ENCODE data around the gene C4BPA. TPM values are rescaled to one million over a fixed set of nuclear protein-coding genes. Genes with fewer than 3 reads are reported as not detected.
A peak's percentile ranks its signal among the peaks of the same experiment; 100 is the strongest.

Gene C4BPA
- total RNA-seq, 2 experiments from 2014 or later = not detected

DNA sequence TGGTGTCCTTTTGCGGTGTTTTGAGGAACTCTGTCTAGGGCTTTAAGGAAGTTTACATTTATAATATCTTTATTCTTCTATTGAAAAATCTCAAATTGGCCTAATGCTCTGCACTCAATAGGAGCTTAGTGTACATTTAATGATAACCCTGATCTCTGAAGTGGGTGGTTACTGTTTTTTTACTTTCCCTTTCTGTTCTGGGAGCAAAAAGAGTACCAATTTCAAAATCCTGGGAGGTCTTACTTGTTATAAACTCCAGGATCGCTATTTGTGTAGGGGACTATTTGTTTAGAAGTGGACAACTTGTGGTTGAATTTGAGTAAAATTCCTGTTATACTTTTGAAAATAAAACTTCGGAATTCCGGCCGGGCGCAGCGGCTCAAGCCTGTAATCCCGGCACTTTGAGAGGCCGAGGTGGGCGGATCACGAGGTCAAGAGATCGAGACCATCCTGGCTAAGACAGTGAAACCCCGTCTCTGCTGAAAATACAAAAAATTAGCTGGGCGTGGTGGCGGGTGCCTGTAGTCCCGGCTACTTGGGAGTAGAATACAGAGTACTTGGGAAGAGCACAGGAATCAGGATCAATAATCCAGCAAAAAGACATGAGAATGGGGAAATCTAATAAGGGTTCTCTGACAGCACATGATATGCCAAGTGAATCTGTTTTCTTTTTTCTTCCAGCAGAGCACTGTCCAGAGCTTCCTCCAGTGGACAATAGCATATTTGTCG lies 14.2 kb upstream of the C4BPA start:
- intact Hi-C loops (cut with DNase I, micrococcal nuclease) = no loop called here
- Mint-ChIP-seq H3K4me3 (peak overlapping the region; percentile 54), H3K27ac (peak overlapping the region; percentile 48), H3K27me3 (no peaks in the 10 kb centered on the region), H3K9me3 (ENCODE audit: low read depth) (no peaks in the 10 kb centered on the region), H3K36me3 (ENCODE audit: low read depth) (no peaks in the 10 kb centered on the region), H3K4me1 (peaks cover 19% of the 10 kb centered on the region)
- peak; percentile 52 for ATAC-seq
- CTCF ChIA-PET = interaction anchor here (0.7 to 2.3 kb wide), 6 partner anchors 8 to 410 kb away, joined by 3 to 9 read pairs (median 4); no protein-coding TSS in a partner anchor
- DNase-seq = no peak
- POLR2A ChIA-PET = interaction anchor here (0.6 to 0.7 kb wide), 2 partner anchors 269 to 359 kb away, joined by 3 to 9 read pairs; no protein-coding TSS in a partner anchor

- H3K9me3 Mint-ChIP-seq (ENCODE audit: low read depth) = no peaks in the 10 kb centered on the region
- intact Hi-C loops (cut with DNase I, micrococcal nuclease) = no loop called here
- peaks cover 13% of the 10 kb centered on the region for H3K4me1 Mint-ChIP-seq
- H3K36me3 Mint-ChIP-seq (ENCODE audit: low read depth) = no peaks in the 10 kb centered on the region
- CTCF ChIA-PET = interaction anchor here (1.1 kb wide), 1 partner anchor 11 kb away, joined by 3 read pairs; no protein-coding TSS in a partner anchor
- DNase-seq (no peak), ATAC-seq (no peak)
- no peak overlapping the region for H3K4me3 Mint-ChIP-seq
- POLR2A ChIA-PET = no interaction called here
- peaks cover 2% of the 10 kb centered on the region for H3K27me3 Mint-ChIP-seq
- no peak overlapping the region for H3K27ac Mint-ChIP-seq
Observed at GRCh38 chr1:207091200-207091908, 12.7 kb upstream of the C4BPA start.

- no peaks in the 10 kb centered on the region for H3K9me3 Mint-ChIP-seq (ENCODE audit: low read depth)
- intact Hi-C loops (cut with DNase I, micrococcal nuclease) = no loop called here
- H3K36me3 Mint-ChIP-seq (ENCODE audit: low read depth) = no peaks in the 10 kb centered on the region
- peaks cover 2% of the 10 kb centered on the region for H3K27me3 Mint-ChIP-seq
- ChIA-PET CTCF (interaction anchor here (0.5 to 1.2 kb wide), 6 partner anchors 11 to 121 kb away, joined by 3 to 5 read pairs (median 3); no protein-coding TSS in a partner anchor), POLR2A (interaction anchor here (0.7 kb wide), 1 partner anchor 254 kb away, joined by 3 read pairs; no protein-coding TSS in a partner anchor)
- no peak for ATAC-seq
- H3K27ac Mint-ChIP-seq = no peak overlapping the region
- H3K4me3 Mint-ChIP-seq = no peak overlapping the region
- no peak for DNase-seq
- H3K4me1 Mint-ChIP-seq = peaks cover 19% of the 10 kb centered on the region
Observed at GRCh38 chr1:207093944-207094343, 10.1 kb upstream of the C4BPA start.

DNA sequence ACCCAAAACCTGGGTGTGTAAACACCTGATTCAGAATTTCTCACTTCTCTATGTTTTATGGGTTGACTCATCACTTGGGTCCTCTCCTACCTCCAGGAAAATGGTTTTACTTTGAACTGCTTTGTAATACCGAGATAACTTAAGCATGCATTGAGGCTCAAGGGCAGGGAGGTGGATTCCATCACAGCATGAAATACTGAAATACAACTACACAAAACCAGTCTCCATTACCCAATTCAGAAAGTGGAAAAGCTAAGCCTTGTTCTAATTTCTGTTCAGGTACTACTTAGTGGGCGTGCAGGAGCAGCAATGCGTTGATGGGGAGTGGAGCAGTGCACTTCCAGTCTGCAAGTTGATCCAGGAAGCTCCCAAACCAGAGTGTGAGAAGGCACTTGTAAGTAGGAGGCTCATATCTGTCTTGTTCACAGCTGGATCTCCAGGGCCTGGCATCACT lies 6.1 kb upstream of the C4BPA start:
- CTCF ChIA-PET = interaction anchor here (0.7 to 3.4 kb wide), 5 partner anchors 9 to 307 kb away, joined by 3 to 18 read pairs (median 3); no protein-coding TSS in a partner anchor
- H3K4me3 Mint-ChIP-seq = no peak overlapping the region

DNA sequence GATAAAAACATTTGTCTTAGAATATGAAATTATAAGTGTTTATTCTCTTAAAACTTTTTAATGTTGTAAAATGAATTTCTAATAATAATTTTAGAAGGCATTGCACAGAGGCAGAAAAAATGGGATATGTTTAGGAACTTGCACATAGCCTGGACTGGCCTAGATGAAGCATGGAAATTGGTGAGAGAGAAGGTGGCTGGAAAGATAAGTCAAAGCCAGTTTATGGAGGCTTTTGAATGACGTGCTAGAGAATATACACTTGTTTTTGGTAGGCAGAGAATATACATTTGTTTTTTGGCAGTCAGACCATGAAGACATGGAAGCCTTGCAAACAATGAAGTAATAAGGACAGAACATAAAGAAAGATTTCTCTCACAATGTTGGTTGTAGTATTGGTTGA lies 2.3 kb upstream of the C4BPA start:
- peaks cover 14% of the 10 kb centered on the region for H3K4me1 Mint-ChIP-seq
- CTCF ChIA-PET = no interaction called here
- ATAC-seq = no peak
- no peak overlapping the region for H3K4me3 Mint-ChIP-seq
- H3K36me3 Mint-ChIP-seq (ENCODE audit: low read depth) = peaks cover 4% of the 10 kb centered on the region
- peaks cover 18% of the 10 kb centered on the region for H3K27me3 Mint-ChIP-seq
- POLR2A ChIA-PET = no interaction called here
- no peak overlapping the region for H3K27ac Mint-ChIP-seq
- intact Hi-C loops (cut with DNase I, micrococcal nuclease) = no loop called here
- no peaks in the 10 kb centered on the region for H3K9me3 Mint-ChIP-seq (ENCODE audit: low read depth)
- no peak for DNase-seq

More for the DNA sequence above, 6.1 kb upstream of the C4BPA start:
- H3K36me3 Mint-ChIP-seq (ENCODE audit: low read depth) = peaks cover 4% of the 10 kb centered on the region
- intact Hi-C loops (cut with DNase I, micrococcal nuclease) = loop anchor here (1.0 to 5.0 kb wide), 6 partner anchors 223 to 314 kb away; partner anchors contain the start of gene CD55 (in 2 of the 2)
- peaks cover 14% of the 10 kb centered on the region for H3K4me1 Mint-ChIP-seq
- DNase-seq = peak; percentile 69
- no peaks in the 10 kb centered on the region for H3K9me3 Mint-ChIP-seq (ENCODE audit: low read depth)
- peaks cover 13% of the 10 kb centered on the region for H3K27me3 Mint-ChIP-seq
- peak; percentile 99 for ATAC-seq
- H3K27ac Mint-ChIP-seq = peak overlapping the region; percentile 79
- POLR2A ChIA-PET = interaction anchor here (0.6 to 1.1 kb wide), 6 partner anchors 17 to 402 kb away, joined by 3 to 5 read pairs (median 3); partner anchors contain the start of gene CD55

- ChIA-PET CTCF (no interaction called here), POLR2A (no interaction called here)
- H3K4me1 Mint-ChIP-seq = peaks cover 14% of the 10 kb centered on the region
- intact Hi-C loops (cut with DNase I, micrococcal nuclease) = no loop called here
- DNase-seq (no peak), ATAC-seq (no peak)
- no peak overlapping the region for H3K27ac Mint-ChIP-seq
- H3K9me3 Mint-ChIP-seq (ENCODE audit: low read depth) = no peaks in the 10 kb centered on the region
- H3K36me3 Mint-ChIP-seq (ENCODE audit: low read depth) = peaks cover 4% of the 10 kb centered on the region
- peaks cover 20% of the 10 kb centered on the region for H3K27me3 Mint-ChIP-seq
- no peak overlapping the region for H3K4me3 Mint-ChIP-seq
Observed at GRCh38 chr1:207102146-207102545, 1.9 kb upstream of the C4BPA start.

DNA sequence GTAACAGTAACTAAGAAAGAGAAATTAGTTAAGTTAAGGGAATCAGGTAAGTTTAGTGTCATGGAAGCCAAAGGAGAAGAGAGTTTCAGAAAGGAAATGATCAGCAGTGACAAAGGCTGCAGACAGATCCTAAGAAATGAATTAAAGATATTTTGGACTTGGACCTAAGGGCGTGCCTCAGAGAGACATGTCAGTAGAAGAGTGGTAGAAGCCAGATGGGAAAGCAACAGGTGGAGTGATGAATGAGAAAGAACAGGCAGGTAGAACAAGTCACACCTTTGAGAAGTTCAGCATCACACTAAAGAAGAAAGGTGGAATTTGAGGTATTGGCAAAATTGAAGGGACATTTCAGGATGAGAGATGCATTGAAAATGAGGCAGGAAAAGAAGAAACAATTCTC lies 1.4 kb upstream of the C4BPA start:
- CTCF ChIA-PET = no interaction called here
- Mint-ChIP-seq H3K27ac (no peak overlapping the region), H3K27me3 (peaks cover 21% of the 10 kb centered on the region), H3K4me1 (peaks cover 12% of the 10 kb centered on the region), H3K4me3 (no peak overlapping the region), H3K36me3 (ENCODE audit: low read depth) (peaks cover 4% of the 10 kb centered on the region), H3K9me3 (ENCODE audit: low read depth) (no peaks in the 10 kb centered on the region)
- DNase-seq (no peak), ATAC-seq (no peak)
- POLR2A ChIA-PET = no interaction called here
- intact Hi-C loops (cut with DNase I, micrococcal nuclease) = no loop called here

GRCh38 chr1:207109004-207109403 lies 5.0 kb downstream of the C4BPA start:
- no peak for DNase-seq
- ATAC-seq = no peak
- intact Hi-C loops (cut with DNase I, micrococcal nuclease) = no loop called here
- Mint-ChIP-seq H3K27me3 (peaks cover 13% of the 10 kb centered on the region), H3K4me3 (no peak overlapping the region), H3K36me3 (ENCODE audit: low read depth) (no peaks in the 10 kb centered on the region), H3K27ac (no peak overlapping the region), H3K9me3 (ENCODE audit: low read depth) (no peaks in the 10 kb centered on the region), H3K4me1 (no peaks in the 10 kb centered on the region)
- ChIA-PET POLR2A (no interaction called here), CTCF (interaction anchor here (0.6 kb wide), 1 partner anchor 372 kb away, joined by 3 read pairs; no protein-coding TSS in a partner anchor)

- Mint-ChIP-seq H3K27me3 (peaks cover 3% of the 10 kb centered on the region), H3K4me3 (no peak overlapping the region), H3K4me1 (no peaks in the 10 kb centered on the region), H3K27ac (no peak overlapping the region), H3K36me3 (ENCODE audit: low read depth) (no peaks in the 10 kb centered on the region), H3K9me3 (ENCODE audit: low read depth) (no peaks in the 10 kb centered on the region)
- intact Hi-C loops (cut with DNase I, micrococcal nuclease) = no loop called here
- POLR2A ChIA-PET = no interaction called here
- CTCF ChIA-PET = interaction anchor here (0.7 to 1.0 kb wide), 3 partner anchors 28 to 293 kb away, joined by 3 read pairs; no protein-coding TSS in a partner anchor
- DNase-seq (no peak), ATAC-seq (no peak)
Observed at GRCh38 chr1:207112616-207113296, 8.7 kb downstream of the C4BPA start.

DNA sequence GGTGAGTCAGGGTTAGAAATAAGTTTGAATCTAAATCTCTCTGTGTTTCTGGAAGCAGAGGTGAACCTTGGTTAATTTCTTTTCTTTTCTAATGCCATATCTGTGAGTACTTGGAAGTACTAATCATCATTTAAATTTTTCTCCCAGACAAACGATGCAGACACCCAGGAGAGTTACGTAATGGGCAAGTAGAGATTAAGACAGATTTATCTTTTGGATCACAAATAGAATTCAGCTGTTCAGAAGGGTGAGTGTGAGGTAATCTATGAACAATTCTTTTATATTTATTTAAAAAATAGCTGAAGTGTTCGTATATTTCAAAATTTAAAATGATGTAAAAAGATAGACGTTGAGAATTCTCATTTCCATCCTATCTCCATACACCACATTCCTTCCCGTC lies 11.2 kb downstream of the C4BPA start:
- intact Hi-C loops (cut with DNase I, micrococcal nuclease) = no loop called here

GRCh38 chr1:207124389-207124788 lies 20.4 kb downstream of the C4BPA start:
- Mint-ChIP-seq H3K4me1 (no peaks in the 10 kb centered on the region), H3K4me3 (no peak overlapping the region), H3K36me3 (ENCODE audit: low read depth) (peaks cover 6% of the 10 kb centered on the region), H3K27me3 (peaks cover 9% of the 10 kb centered on the region), H3K9me3 (ENCODE audit: low read depth) (peaks cover 18% of the 10 kb centered on the region), H3K27ac (no peak overlapping the region)
- no peak for ATAC-seq
- ChIA-PET POLR2A (interaction anchor here (0.5 kb wide), 1 partner anchor 27 kb away, joined by 3 read pairs; no protein-coding TSS in a partner anchor), CTCF (interaction anchor here (0.8 kb wide), 1 partner anchor 165 kb away, joined by 3 read pairs; no protein-coding TSS in a partner anchor)
- intact Hi-C loops (cut with DNase I, micrococcal nuclease) = no loop called here
- no peak for DNase-seq

More for the DNA sequence above, 11.2 kb downstream of the C4BPA start:
- ChIA-PET CTCF (interaction anchor here (1.0 kb wide), 1 partner anchor 316 kb away, joined by 3 read pairs; no protein-coding TSS in a partner anchor), POLR2A (interaction anchor here (0.6 kb wide), 1 partner anchor 17 kb away, joined by 3 read pairs; no protein-coding TSS in a partner anchor)
- Mint-ChIP-seq H3K4me1 (no peaks in the 10 kb centered on the region), H3K36me3 (ENCODE audit: low read depth) (no peaks in the 10 kb centered on the region), H3K9me3 (ENCODE audit: low read depth) (no peaks in the 10 kb centered on the region), H3K27me3 (no peaks in the 10 kb centered on the region), H3K27ac (no peak overlapping the region), H3K4me3 (no peak overlapping the region)
- DNase-seq (no peak), ATAC-seq (no peak)

Data from activated CD4-positive, alpha-beta T cell treated with anti-CD3 and anti-CD28 coated beads for 36 hours (primary cell).